K562 (cell line): ENCODE measurements around the gene TOX3.

Experiments
- EP300 ChIP-seq: IDR thresholded peaks from 2 replicates; pipeline ENCODE4 v1.6.1; 2012; ENCODE audit warnings: low read length, improper control_type of control experiment
- ZBTB7A ChIP-seq: IDR thresholded peaks from 2 replicates; pipeline ENCODE4 v1.6.1; 2011; ENCODE audit warnings: low read depth, mild to moderate bottlenecking, low read length, moderate library complexity, borderline replicate concordance; ENCODE audit not compliant: control insufficient read depth

- TF ChIP-seq EP300 (no peak), ZBTB7A (no peak)
These were observed 55.7 kb downstream of the TOX3 start for GRCh38 chr16:52491216-52491615.
